ENCODE results near the gene KICS2.

DNA sequence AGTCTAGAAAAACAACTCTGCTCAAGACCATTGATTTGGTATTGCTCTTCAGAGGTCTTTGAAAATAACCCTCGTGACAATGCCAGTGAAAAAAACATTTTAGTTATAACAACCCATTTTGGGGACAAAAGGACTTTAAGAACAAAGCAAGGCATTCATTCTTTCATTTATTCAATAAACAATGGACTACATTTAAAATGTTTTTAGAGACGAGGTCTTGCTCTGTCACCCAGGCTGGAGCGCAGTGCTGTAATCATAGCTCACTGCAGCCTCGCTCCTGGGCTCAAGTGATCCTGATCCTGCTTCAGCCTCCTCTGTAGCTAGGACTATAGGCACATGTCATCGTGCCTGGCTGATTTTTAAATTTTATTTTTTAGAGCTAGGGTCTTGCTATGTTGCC is 7.7 kb upstream of the KICS2 start:
- TF ChIP-seq EZH2phosphoT487 (IDR thresholded peaks at IDR 0.05) (no peak), EZH2 (IDR thresholded peaks at IDR 0.05) (no peak)
- TF ChIP-seq, protein P1, sequence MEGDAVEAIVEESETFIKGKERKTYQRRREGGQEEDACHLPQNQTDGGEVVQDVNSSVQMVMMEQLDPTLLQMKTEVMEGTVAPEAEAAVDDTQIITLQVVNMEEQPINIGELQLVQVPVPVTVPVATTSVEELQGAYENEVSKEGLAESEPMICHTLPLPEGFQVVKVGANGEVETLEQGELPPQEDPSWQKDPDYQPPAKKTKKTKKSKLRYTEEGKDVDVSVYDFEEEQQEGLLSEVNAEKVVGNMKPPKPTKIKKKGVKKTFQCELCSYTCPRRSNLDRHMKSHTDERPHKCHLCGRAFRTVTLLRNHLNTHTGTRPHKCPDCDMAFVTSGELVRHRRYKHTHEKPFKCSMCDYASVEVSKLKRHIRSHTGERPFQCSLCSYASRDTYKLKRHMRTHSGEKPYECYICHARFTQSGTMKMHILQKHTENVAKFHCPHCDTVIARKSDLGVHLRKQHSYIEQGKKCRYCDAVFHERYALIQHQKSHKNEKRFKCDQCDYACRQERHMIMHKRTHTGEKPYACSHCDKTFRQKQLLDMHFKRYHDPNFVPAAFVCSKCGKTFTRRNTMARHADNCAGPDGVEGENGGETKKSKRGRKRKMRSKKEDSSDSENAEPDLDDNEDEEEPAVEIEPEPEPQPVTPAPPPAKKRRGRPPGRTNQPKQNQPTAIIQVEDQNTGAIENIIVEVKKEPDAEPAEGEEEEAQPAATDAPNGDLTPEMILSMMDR (IDR thresholded peaks at IDR 0.05), result no peak

Measured in neural progenitor cell (in vitro differentiated cells).